RCC 7860 (cell line): ENCODE data around the gene CUX1.
"Not testable (repeated sequence)": the region's sequence is repeated elsewhere in the genome, so short reads cannot be mapped to it uniquely, and the experiment has no call there.

Experiments
- DNase-seq: peaks from one replicate; pipeline ENCODE4 v3.0.0-alpha.2; 2015; ENCODE audit warnings: low spot score
- FAIRE-seq: peaks from 2 replicates; lab custom pipeline; 2012; peaks lifted over from hg19 to GRCh38; lab: Jason Lieb, UNC

The CUX1 gene

GRCh38 chr7:101867681-101868080 is 50.3 kb downstream of the CUX1 start:
- not testable (repeated sequence) for FAIRE-seq, DNase-seq

- no peak for FAIRE-seq
- no peak for DNase-seq
These were observed 50.9 kb downstream of the CUX1 start for GRCh38 chr7:101868191-101868950.

GRCh38 chr7:101869026-101869900 is 51.8 kb downstream of the CUX1 start:
- FAIRE-seq: no peak
- no peak for DNase-seq

GRCh38 chr7:101869901-101870290 is 52.5 kb downstream of the CUX1 start:
- FAIRE-seq: no peak

GRCh38 chr7:101870361-101871062 is 53.1 kb downstream of the CUX1 start:
- DNase-seq (no peak), FAIRE-seq (no peak)

More at GRCh38 chr7:101869901-101870290, 52.5 kb downstream of the CUX1 start:
- no peak for DNase-seq

- DNase-seq (no peak), FAIRE-seq (no peak)
These were observed 53.9 kb downstream of the CUX1 start for GRCh38 chr7:101871351-101871750.

GRCh38 chr7:101874028-101874427 is 56.6 kb downstream of the CUX1 start:
- DNase-seq (no peak), FAIRE-seq (no peak)

GRCh38 chr7:101875283-101875846 is 57.9 kb downstream of the CUX1 start:
- DNase-seq (no peak), FAIRE-seq (no peak)

GRCh38 chr7:101877882-101878591 is 60.6 kb downstream of the CUX1 start:
- DNase-seq (no peak), FAIRE-seq (no peak)

GRCh38 chr7:101878938-101879337 is 61.5 kb downstream of the CUX1 start:
- FAIRE-seq (no peak), DNase-seq (no peak)

GRCh38 chr7:101879565-101879964 is 62.1 kb downstream of the CUX1 start:
- FAIRE-seq (no peak), DNase-seq (no peak)

GRCh38 chr7:101880282-101881054 is 63.0 kb downstream of the CUX1 start:
- DNase-seq (no peak), FAIRE-seq (no peak)

GRCh38 chr7:101882005-101882421 is 64.6 kb downstream of the CUX1 start:
- DNase-seq (peak; percentile 95), FAIRE-seq (peak; percentile 24)

- FAIRE-seq: peak; percentile 97
These were observed 65.5 kb downstream of the CUX1 start for GRCh38 chr7:101882595-101883564.

GRCh38 chr7:101884671-101885596 is 67.5 kb downstream of the CUX1 start:
- FAIRE-seq (no peak), DNase-seq (no peak)

More at GRCh38 chr7:101882595-101883564, 65.5 kb downstream of the CUX1 start:
- peak; percentile 99 for DNase-seq

GRCh38 chr7:101885597-101885955 is 68.2 kb downstream of the CUX1 start:
- no peak for FAIRE-seq

GRCh38 chr7:101887352-101887751 is 69.9 kb downstream of the CUX1 start:
- DNase-seq, FAIRE-seq: not testable (repeated sequence)

More at GRCh38 chr7:101885597-101885955, 68.2 kb downstream of the CUX1 start:
- DNase-seq: no peak
